SK-N-MC (cell line): Measurements from ENCODE around the gene IQGAP1.
A peak's percentile ranks its signal among the peaks of the same experiment; 100 is the strongest.
"Not testable (repeated sequence)": the region's sequence is repeated elsewhere in the genome, so short reads cannot be mapped to it uniquely, and the experiment has no call there.

Experiments
- DNase-seq: peaks from one replicate; pipeline ENCODE4 v3.0.0-alpha.2; 2011; ENCODE audit warnings: low read depth, low spot score
- H3K27ac ChIP-seq: fragments of 200-600 bp; sonication (generic); 2 replicates; pipeline ENCODE4 v1.5.1; 2016; ENCODE audit warnings: mixed run types
- H3K36me3 ChIP-seq: fragments of 200-600 bp; sonication (generic); 2 replicates; pipeline ENCODE4 v1.6.1; 2017; ENCODE audit warnings: antibody characterized with exemption, low read length, mixed read lengths; ENCODE audit not compliant: insufficient read depth
- H3K4me3 ChIP-seq: fragments of 200-600 bp; sonication (generic); 2 replicates; pipeline ENCODE4 v1.5.1; 2016
- H3K9ac ChIP-seq: fragments of 200-600 bp; sonication (generic); 2 replicates; pipeline ENCODE4 v1.8.0; 2017; ENCODE audit warnings: mixed run types, mixed read lengths; ENCODE audit not compliant: insufficient read length
- H3K9me3 ChIP-seq: fragments of 200-600 bp; sonication (generic); 2 replicates; pipeline ENCODE4 v1.6.1; 2017; ENCODE audit warnings: low read depth, mild to moderate bottlenecking, antibody characterized with exemption, low read length, moderate library complexity, mixed read lengths
- EZH2 ChIP-seq: fragments of 200-600 bp; sonication (generic); IDR thresholded peaks from one replicate; pipeline ENCODE4 v1.6.1; 2017; ENCODE audit warnings: antibody characterized with exemption
- FOXP2 ChIP-seq: optimal IDR thresholded peaks from 2 replicates; pipeline ENCODE3; 2011; ENCODE audit warnings: mild to moderate bottlenecking, moderate library complexity; ENCODE audit not compliant: insufficient read depth; ENCODE audit errors: extremely low read length, control extremely low read depth
- POLR2AphosphoS5 ChIP-seq: IDR thresholded peaks from 2 replicates; pipeline ENCODE4 v1.6.1; 2012; ENCODE audit warnings: mild to moderate bottlenecking, low read depth, low read length, borderline replicate concordance

The IQGAP1 gene

GRCh38 chr15:90512276-90512675 is 124.2 kb downstream of the IQGAP1 start:
- H3K9ac ChIP-seq = no peak overlapping the region
- H3K36me3 ChIP-seq = no peaks in the 10 kb centered on the region
- no peak overlapping the region for H3K4me3 ChIP-seq
- no peak overlapping the region for H3K27ac ChIP-seq
- no peaks in the 10 kb centered on the region for H3K9me3 ChIP-seq
- TF ChIP-seq POLR2AphosphoS5 (no peak), FOXP2 (no peak)
- DNase-seq = no peak

DNA sequence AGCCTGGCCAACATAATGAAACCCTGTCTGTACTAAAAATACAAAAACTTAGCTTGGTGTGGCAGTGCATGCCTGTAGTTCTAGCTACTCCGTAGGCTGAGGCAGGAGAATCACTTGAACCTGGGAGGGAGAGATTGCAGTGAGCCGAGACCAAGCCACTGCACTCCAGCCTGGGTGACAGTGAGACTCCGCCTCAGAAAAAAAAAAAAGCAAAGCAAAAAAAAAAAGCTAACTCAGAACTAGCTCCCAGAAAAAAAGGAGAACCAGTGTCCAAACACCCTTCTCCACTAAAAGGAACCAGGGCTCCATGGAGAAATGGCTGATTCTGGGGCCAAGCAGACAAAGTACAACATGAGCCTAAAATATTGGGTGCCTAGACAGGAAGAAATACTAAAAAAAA is 124.9 kb downstream of the IQGAP1 start:
- no peak overlapping the region for H3K4me3 ChIP-seq
- TF ChIP-seq POLR2AphosphoS5 (no peak), FOXP2 (no peak), EZH2 (no peak)

DNA sequence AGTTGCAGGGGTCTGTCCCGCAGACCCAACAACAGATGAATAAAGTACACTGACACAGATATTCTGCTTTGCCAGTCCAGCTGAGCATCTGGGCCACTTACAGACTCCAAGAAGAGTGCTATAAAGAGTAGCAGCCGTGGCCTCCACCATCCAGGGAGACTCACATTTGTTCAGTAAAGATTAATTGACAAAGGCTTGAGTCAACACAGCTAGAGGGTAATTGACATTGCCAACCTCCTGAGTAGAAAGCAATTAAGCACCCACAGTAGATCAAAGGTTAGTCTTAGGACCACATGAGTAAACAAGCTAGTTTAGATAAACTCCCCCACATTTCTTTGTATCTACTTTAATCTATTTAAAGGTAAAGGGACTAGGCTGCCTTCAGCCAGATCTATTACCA is 125.4 kb downstream of the IQGAP1 start:
- Histone ChIP-seq H3K9me3 (no peaks in the 10 kb centered on the region), H3K27ac (no peak overlapping the region)

More for the DNA sequence above, 124.9 kb downstream of the IQGAP1 start:
- no peak overlapping the region for H3K9ac ChIP-seq
- H3K9me3 ChIP-seq = no peaks in the 10 kb centered on the region
- H3K36me3 ChIP-seq = no peaks in the 10 kb centered on the region
- DNase-seq = no peak
- H3K27ac ChIP-seq = no peak overlapping the region

DNA sequence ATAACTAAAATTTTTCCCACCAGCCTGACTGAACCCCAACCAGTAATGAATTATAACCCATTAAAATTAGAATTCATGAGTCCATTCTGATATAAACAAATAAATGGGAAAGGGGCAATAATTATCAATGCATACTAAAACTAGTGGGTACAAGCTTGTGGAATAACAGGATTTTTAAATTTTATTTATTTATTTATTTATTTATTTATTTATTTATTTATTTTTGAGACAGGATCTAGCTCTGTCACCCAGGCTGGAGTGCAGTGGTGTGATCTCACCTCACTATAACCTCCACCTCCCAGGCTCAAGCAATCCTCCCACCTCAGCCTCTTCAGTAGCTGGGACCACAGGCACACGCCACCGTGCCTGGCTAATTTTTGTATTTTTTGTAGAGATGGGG is 125.9 kb downstream of the IQGAP1 start:
- H3K27ac ChIP-seq, H3K9ac ChIP-seq, H3K4me3 ChIP-seq, DNase-seq, H3K9me3 ChIP-seq, H3K36me3 ChIP-seq: not testable (repeated sequence)

More for the DNA sequence above, 125.4 kb downstream of the IQGAP1 start:
- DNase-seq = no peak
- TF ChIP-seq POLR2AphosphoS5 (no peak), EZH2 (no peak), FOXP2 (no peak)
- Histone ChIP-seq H3K9ac (no peak overlapping the region), H3K4me3 (no peak overlapping the region), H3K36me3 (no peaks in the 10 kb centered on the region)

- no peak for DNase-seq
- Histone ChIP-seq H3K4me3 (no peak overlapping the region), H3K36me3 (no peaks in the 10 kb centered on the region), H3K27ac (no peak overlapping the region), H3K9me3 (no peaks in the 10 kb centered on the region), H3K9ac (no peak overlapping the region)
- no peak for TF ChIP-seq FOXP2
- TF ChIP-seq POLR2AphosphoS5 = no peak
- TF ChIP-seq EZH2 = no peak
These were observed 131.6 kb downstream of the IQGAP1 start for GRCh38 chr15:90519688-90520087.

DNA sequence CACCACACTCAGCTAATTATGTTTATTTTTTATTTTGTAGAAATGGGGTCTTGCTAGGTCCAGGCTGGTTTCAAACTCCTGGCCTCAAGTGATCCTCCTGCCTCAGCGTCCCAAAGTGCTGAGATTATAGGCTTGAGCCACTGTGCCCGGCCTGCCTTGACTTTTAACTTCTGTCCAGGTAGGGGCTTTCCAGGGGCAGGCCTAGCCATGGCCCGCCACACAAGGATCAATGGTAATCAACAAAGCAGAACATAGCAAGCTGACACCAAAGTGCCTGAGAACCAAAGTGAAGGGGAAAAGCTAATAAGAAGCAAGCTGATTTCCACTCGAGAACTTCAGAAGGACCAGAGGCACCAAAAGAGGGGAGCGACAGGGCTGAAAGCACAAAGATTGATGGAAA is 132.3 kb downstream of the IQGAP1 start:
- Histone ChIP-seq H3K4me3 (no peak overlapping the region), H3K9ac (no peak overlapping the region), H3K36me3 (no peaks in the 10 kb centered on the region), H3K9me3 (no peaks in the 10 kb centered on the region), H3K27ac (no peak overlapping the region)
- DNase-seq = no peak
- no peak for TF ChIP-seq FOXP2
- no peak for TF ChIP-seq EZH2

DNA sequence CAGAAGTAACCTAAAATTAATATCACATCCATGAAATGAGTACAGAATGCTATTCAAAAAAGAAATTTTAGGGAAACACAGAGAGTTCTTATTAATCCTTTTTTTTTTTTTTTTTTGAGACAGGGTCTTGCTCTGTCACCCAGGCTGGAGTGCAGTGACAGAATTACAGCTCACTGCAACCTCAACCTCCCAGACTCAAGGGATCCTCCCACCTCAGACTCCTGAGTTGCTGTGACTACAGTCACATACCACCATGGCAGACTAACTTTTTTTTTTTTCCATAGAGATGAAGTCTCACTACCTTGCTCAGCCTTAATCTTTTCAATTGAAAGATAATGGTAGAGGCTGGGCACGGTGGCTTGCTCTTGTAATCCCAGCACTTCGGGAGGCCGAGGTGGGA is 135.3 kb downstream of the IQGAP1 start:
- no peak overlapping the region for H3K4me3 ChIP-seq
- no peak for TF ChIP-seq POLR2AphosphoS5
- no peak for TF ChIP-seq FOXP2
- TF ChIP-seq EZH2 = no peak
- no peak overlapping the region for H3K27ac ChIP-seq
- H3K9ac ChIP-seq = no peak overlapping the region
- DNase-seq = no peak
- no peaks in the 10 kb centered on the region for H3K36me3 ChIP-seq
- no peaks in the 10 kb centered on the region for H3K9me3 ChIP-seq

- not testable (repeated sequence) for H3K4me3 ChIP-seq, H3K9me3 ChIP-seq, DNase-seq, H3K27ac ChIP-seq, H3K9ac ChIP-seq, H3K36me3 ChIP-seq
These were observed 136.2 kb downstream of the IQGAP1 start for GRCh38 chr15:90524018-90524803.

GRCh38 chr15:90529011-90529370 is 140.9 kb downstream of the IQGAP1 start:
- Histone ChIP-seq H3K27ac (no peak overlapping the region), H3K4me3 (peak overlapping the region; percentile 96), H3K36me3 (no peaks in the 10 kb centered on the region), H3K9ac (peak overlapping the region; percentile 77), H3K9me3 (no peaks in the 10 kb centered on the region)
- DNase-seq = no peak
- TF ChIP-seq FOXP2 (no peak), EZH2 (no peak), POLR2AphosphoS5 (no peak)
